ENCODE data around the gene KCNK13. TPM values are rescaled to one million over a fixed set of nuclear protein-coding genes. Genes with fewer than 3 reads are reported as not detected.

KCNK13 gene
- polyA plus RNA-seq, 1 of the 3 experiments (the other 2 are of a cell fraction): not detected

DNA sequence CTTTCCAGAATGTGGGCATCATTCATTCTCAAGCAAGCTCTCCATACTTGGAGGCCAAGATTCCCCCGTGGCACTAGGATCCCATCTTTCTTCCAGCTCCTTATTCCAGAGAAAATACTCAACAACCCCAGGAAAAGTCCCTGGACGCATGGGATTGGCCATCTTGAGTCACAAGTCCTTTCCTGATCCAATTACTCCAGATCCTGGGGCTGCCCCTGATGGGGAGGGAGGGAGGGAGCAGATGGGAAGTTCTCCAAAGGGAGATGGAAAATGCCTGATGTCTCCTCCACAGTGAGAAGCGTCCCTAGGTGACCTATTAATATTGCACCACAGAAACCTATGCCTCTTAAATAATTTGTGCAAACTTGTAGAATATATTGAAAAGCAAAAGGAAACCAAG lies 12.4 kb upstream of the KCNK13 start:
- Histone ChIP-seq H4K20me1 (ENCODE audit: insufficient read depth) (no peaks in the 10 kb centered on the region), H3K27me3 (ENCODE audit: insufficient read depth) (no peaks in the 10 kb centered on the region), H3K9ac (no peak overlapping the region), H3K9me2 (no peaks in the 10 kb centered on the region), H3K4me3 (ENCODE audit: low read depth in 2 of 2, low read length in 1 of 2) (no peak overlapping the region), H3F3A (replicated peaks; ENCODE audit: insufficient read depth) (no peaks in the 10 kb centered on the region), H3K79me2 (ENCODE audit: insufficient read depth) (no peaks in the 10 kb centered on the region), H3K9me3 (no peaks in the 10 kb centered on the region), H3K36me3 (replicated peaks in 1 of 2; ENCODE audit: control insufficient read depth in 1 of 2, insufficient read depth in 2 of 2, low read length in 1 of 2) (peaks cover 0 to 3% of the 10 kb centered on the region in 2 experiments), H2AFZ (ENCODE audit: low read depth) (no peak overlapping the region), H3K4me2 (no peak overlapping the region), H3K27ac (ENCODE audit: low read depth in 2 of 2, low read length in 1 of 2) (no peak overlapping the region), H3K4me1 (ENCODE audit: control insufficient read depth in 1 of 2, insufficient read depth in 2 of 2, low read depth in 1 of 2, low read length in 1 of 2) (no peaks in the 10 kb centered on the region; a peak in 1 of 4 replicates)
- POLR2A ChIA-PET: no interaction called here
- no peak for TF ChIP-seq ELF1 (IDR thresholded peaks at IDR 0.05)
- TF ChIP-seq RFX5 (IDR thresholded peaks at IDR 0.05; ENCODE audit: low read length): no peak
- no peak for TF ChIP-seq POLR2AphosphoS5 (IDR thresholded peaks at IDR 0.05; ENCODE audit: low read depth, low read length)
- no peak for TF ChIP-seq FOXJ3 (CRISPR knock-in tag; IDR thresholded peaks at IDR 0.05)
- TF ChIP-seq EZH2phosphoT487 (IDR thresholded peaks at IDR 0.05; ENCODE audit: borderline replicate concordance, low read depth): no peak
- TF ChIP-seq CTCF (IDR thresholded peaks at IDR 0.05): no peak
- no peak for TF ChIP-seq NFIC (IDR thresholded peaks at IDR 0.05; ENCODE audit: borderline replicate concordance)
- TF ChIP-seq JUND (IDR thresholded peaks at IDR 0.05): no peak
- TF ChIP-seq, protein P1, sequence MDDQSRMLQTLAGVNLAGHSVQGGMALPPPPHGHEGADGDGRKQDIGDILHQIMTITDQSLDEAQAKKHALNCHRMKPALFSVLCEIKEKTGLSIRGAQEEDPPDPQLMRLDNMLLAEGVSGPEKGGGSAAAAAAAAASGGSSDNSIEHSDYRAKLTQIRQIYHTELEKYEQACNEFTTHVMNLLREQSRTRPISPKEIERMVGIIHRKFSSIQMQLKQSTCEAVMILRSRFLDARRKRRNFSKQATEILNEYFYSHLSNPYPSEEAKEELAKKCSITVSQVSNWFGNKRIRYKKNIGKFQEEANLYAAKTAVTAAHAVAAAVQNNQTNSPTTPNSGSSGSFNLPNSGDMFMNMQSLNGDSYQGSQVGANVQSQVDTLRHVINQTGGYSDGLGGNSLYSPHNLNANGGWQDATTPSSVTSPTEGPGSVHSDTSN (IDR thresholded peaks at IDR 0.05): no peak
- no peak for TF ChIP-seq RXRA (IDR thresholded peaks at IDR 0.05; ENCODE audit: borderline replicate concordance, low read depth)
- no peak for TF ChIP-seq SMC3 (IDR thresholded peaks at IDR 0.05; ENCODE audit: low read depth, low read length)
- TF ChIP-seq RCOR1 (IDR thresholded peaks at IDR 0.05; ENCODE audit: low read length): no peak
- no peak for TF ChIP-seq CHD2 (IDR thresholded peaks at IDR 0.05; ENCODE audit: low read length, partially characterized antibody)
- TF ChIP-seq USF1 (IDR thresholded peaks at IDR 0.05; ENCODE audit: borderline replicate concordance, low read depth): no peak
- TF ChIP-seq TAF1 (IDR thresholded peaks at IDR 0.05; ENCODE audit: borderline replicate concordance, low read depth, low read length): no peak
- no peak for TF ChIP-seq GATA2 (CRISPR knock-in tag; IDR thresholded peaks at IDR 0.05)
- TF ChIP-seq MEF2A (IDR thresholded peaks at IDR 0.05; ENCODE audit: borderline replicate concordance, low read depth): no peak
- WGBS (ENCODE audit: low lambda C conversion rate): 59% methylated on average over 3 of the region's 3 CpGs
- CTCF ChIA-PET: interaction anchor here (1.2 kb wide), 1 partner anchor 76 kb away, joined by 3 read pairs; no protein-coding TSS in a partner anchor
- no peak for DNase-seq

Data from SK-N-SH (cell line).